ENCODE data around the gene SRSF11.

Gene SRSF11

DNA sequence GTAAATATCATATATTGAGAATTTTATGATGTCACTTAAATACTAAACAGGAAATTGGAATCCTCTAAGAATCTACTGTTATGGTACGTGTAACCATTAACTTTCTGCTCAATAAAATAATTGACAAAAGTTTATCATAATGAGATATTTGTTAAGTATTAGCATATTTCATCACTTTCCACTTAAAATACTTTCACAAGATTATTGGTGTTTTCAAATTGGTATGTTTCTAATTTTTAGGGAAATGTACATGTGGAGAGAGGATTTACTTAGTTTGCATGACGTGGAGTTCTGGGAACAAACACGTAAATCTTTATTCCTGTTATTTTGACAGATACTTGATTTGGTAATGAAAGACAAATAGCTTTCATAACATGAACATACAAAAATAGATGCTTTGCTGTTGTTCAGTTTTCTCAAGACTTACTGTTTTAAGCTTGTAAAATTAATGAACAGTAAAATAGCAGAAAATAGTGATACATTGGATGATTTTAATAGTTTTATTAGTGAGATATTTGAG lies 1.6 kb downstream of the SRSF11 start:
- DNase-seq (ENCODE audit: low read depth in 2 of 2) = no peak

- DNase-seq (ENCODE audit: low read depth in 2 of 2) = no peak
These were observed 3.8 kb downstream of the SRSF11 start for GRCh38 chr1:70224954-70225353.

DNA sequence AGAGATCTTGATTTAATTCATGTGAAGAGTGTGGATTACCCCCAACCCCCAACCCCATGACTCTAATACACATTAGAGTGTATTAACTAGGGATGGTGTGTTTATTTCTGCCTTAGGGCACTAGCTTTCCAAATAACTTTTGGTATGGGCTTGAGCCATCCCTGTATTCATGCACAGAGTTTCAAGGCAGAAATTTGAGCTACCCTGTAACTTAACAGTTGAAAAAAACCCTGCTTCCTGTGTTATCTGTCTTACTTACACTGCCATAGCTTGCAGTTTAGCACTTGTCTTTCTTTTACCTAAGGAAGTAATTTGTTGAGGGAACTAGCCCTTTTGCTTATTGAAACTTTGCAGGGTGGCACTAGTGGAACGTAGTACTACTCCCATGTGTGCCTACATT lies 6.3 kb downstream of the SRSF11 start:
- no peak for DNase-seq (ENCODE audit: low read depth in 2 of 2)

- DNase-seq (ENCODE audit: low read depth in 2 of 2) = no peak
These were observed 7.5 kb downstream of the SRSF11 start for GRCh38 chr1:70228670-70229069.

GRCh38 chr1:70231475-70231874 lies 10.3 kb downstream of the SRSF11 start:
- no peak for DNase-seq (ENCODE audit: low read depth in 2 of 2)

- DNase-seq (ENCODE audit: low read depth in 2 of 2) = no peak
These were observed 13.6 kb downstream of the SRSF11 start for GRCh38 chr1:70234733-70235132.

DNA sequence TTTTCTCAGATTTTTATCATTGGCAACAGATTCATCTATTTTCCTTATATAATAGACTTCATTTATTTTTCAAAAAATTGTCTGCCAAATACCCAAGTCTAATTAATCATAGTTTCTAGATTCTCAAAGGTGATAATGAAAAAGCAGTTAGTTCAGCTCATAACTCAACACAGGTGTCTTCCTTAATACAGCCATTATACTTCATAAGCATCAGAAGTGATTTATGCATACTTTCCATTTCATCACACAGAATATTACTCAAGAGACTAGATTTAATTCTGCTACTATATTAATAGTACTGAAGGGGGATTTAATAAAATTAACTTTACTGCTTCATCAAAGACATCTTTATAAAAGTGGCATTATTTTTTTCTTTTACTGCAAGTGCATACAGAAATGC lies 18.8 kb downstream of the SRSF11 start:
- DNase-seq (ENCODE audit: low read depth in 2 of 2) = no peak

GRCh38 chr1:70247122-70247521 lies 25.9 kb downstream of the SRSF11 start:
- no peak for DNase-seq (ENCODE audit: low read depth in 2 of 2)

GRCh38 chr1:70247768-70248167 lies 26.6 kb downstream of the SRSF11 start:
- no peak for DNase-seq (ENCODE audit: low read depth in 2 of 2)

GRCh38 chr1:70248729-70249128 lies 27.5 kb downstream of the SRSF11 start:
- DNase-seq (ENCODE audit: low read depth in 2 of 2) = no peak

DNA sequence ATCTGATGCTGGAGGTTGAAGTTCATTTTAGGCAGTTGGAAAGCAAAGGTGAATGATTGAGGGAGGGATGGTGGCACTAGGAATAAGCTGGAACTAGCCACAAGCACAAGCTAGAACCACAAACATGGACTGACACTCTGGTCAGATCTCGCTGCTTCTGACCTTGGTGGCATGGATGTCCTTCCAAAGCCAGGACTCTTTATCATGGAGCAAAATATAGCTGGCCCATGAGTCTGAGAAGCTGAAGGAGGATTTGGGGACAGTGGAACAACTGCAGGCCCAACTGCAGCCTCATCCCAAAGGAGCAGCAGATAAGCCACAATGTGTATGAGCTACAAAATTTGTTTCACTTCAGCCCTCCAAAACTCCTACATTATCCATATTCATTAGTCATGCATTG lies 35.5 kb downstream of the SRSF11 start:
- DNase-seq (ENCODE audit: low read depth in 2 of 2) = no peak

DNA sequence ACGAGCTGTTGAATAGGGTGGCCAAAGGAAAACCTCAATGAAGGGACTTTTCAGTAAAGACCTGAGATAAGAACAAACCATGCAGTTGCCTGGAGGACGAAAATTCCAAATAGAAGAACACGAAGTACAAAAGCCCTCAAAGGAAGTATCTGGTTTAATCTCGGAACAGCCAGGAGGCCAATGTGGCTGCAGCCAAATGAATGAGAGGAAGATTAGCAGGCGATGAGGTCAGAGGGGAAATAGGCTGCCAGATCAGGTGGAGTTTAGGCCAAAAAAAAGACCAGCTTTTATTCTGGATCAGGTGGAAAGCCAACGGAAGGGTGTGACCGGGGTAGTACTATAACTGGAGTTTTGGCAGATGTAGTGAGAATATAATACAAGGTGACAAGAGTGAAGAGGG lies 43.7 kb downstream of the SRSF11 start:
- no peak for DNase-seq (ENCODE audit: low read depth in 2 of 2)

DNA sequence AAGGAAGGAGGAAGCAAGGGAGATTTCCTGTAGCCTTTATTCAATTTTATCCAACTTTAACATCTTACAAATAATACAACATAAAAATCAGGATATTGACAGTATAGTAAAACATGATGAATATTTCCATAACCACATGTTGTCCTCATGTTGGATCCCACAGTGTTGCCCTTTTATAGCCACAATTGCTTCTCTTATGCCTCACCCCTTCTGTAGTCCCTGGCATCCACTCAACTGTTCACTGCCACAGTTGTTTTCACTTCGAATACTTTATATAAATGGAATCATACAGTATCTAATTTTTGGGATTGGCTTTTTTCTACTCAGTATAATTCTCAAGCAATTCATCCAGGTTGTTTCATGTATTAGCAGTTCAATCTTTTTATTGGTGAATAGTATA lies 44.8 kb downstream of the SRSF11 start:
- no peak for DNase-seq (ENCODE audit: low read depth in 2 of 2)

DNA sequence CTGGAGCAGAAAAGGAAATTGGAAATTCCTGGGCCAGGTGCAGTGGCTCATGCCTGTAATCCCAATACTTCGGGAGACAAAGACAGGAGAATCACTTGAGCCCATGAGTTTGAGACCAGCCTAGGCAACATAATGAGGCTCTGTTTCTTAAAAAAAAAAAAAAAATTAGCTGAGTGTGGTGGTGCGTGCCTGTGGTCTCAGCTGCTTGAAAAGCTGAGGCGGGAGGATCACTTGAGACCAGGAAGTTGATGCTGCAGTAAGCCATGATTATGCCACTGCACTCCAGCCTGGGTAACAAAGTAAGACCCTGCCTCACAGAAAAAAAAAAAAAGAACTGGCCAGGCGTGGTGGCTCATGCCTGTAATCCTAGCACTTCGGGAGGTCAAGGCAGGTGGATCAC lies 56.7 kb downstream of the SRSF11 start:
- DNase-seq (ENCODE audit: low read depth in 2 of 2) = no peak

DNA sequence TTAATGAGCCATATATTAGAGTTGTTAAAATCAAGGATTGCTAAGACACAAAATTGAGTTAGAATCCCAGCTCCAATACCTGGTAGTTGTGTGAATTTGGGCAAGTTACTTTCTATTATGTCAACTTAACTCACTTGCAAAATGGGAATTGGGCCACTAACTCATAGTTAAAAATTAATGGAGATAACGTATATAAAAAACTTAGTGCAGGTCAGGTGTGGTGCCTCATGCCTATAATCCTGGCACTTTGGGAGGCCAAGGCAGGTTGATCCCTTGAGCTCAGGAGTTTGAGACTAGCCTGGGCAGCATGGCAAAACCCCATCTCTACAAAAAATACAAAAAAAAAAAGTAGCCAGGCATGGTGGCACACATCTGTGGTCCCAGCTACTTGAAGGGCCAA lies 57.5 kb downstream of the SRSF11 start:
- no peak for DNase-seq (ENCODE audit: low read depth in 2 of 2)

DNA sequence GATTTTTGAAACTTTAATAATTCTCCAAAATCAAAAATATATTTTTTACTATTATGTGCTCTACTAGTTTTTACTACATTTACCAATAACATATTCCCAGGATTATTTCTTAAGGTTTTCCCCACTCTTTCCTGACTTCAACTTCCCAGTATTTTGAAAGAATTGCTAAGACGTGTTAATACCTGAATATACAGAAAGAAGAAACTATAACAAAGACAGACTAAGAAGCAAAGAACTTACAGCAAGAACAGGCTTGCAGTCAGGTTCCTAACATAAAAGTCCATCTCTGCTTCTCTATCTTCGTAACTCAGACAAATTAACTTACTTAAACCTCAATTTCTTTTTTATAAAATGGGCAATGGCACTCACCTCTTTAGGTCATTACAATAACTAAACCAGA lies 63.2 kb downstream of the SRSF11 start:
- DNase-seq (ENCODE audit: low read depth in 2 of 2) = no peak

DNA sequence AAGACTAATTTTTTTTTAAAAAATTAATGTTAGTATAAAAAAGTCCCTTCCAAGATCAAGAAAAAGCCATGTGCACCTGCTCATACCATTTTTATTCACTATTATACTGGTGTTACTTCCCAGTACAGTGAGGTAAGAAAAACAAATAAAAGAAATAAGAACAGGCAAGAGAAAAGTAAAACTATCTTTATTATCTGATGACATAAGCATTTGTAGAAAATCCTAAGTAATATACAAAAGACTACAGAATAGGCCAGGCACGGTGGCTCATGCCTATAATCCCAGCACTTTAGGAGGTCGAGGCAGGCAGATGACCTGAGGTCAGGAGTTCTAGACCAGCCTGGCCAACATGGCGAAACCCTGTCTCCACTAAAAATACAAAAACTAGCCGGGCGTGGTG lies 65.3 kb downstream of the SRSF11 start:
- no peak for DNase-seq (ENCODE audit: low read depth in 2 of 2)

- DNase-seq (ENCODE audit: low read depth in 2 of 2) = no peak
These were observed 67.0 kb downstream of the SRSF11 start for GRCh38 chr1:70288166-70288565.

DNA sequence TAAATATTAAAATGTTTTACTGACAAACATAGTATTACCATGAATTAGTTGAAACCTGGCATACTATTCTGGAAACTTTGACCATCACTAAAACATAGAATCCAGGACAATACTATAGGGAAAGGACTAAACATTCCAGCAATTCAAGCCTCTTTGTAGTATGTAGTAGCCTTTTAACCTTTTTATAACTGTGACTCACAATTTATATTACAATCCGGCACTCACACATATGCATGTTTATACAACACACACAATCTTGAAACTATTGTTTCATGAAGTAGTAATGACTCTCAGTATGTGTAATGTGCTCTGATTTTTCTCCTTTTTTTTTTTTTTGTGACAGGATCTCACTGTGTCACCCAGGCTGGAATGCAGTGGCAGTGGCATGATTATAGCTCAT lies 69.0 kb downstream of the SRSF11 start:
- DNase-seq (ENCODE audit: low read depth in 2 of 2) = no peak

- DNase-seq (ENCODE audit: low read depth in 2 of 2) = no peak
These were observed 72.1 kb downstream of the SRSF11 start for GRCh38 chr1:70293186-70293843.

DNA sequence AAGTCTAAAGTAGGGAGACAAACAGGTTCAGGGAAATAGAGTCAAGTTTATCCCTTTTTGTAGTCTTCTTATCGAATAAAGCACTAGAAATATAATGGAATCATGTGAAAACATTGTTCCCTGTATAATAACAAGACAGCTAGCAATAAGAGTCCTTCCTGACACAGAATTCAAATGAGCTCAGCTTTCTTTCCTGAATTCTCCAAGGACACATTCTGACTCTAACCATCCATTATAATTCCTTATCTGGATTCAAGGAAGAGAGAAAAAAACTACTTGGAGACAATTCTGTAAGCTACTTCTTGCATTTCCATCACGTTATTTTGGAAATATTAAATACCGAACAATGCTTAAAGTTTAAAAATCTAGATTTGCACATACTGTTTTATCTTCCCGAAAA lies 74.6 kb downstream of the SRSF11 start:
- no peak for DNase-seq (ENCODE audit: low read depth in 2 of 2)

GRCh38 chr1:70299472-70299871 lies 78.3 kb downstream of the SRSF11 start:
- no peak for DNase-seq (ENCODE audit: low read depth in 2 of 2)
